Hypothalamus (tissue), 51 donors: ENCODE measurements around the gene KIF11.
"Not testable (repeated sequence)": the region's sequence is repeated elsewhere in the genome, so short reads cannot be mapped to it uniquely, and the experiment has no call there.

ENCODE experiments used
- DNase-seq, 51 donors: peaks; one replicate each; lab custom pipeline; 2025; lab: John Stamatoyannopoulos, UW

The KIF11 gene

DNA sequence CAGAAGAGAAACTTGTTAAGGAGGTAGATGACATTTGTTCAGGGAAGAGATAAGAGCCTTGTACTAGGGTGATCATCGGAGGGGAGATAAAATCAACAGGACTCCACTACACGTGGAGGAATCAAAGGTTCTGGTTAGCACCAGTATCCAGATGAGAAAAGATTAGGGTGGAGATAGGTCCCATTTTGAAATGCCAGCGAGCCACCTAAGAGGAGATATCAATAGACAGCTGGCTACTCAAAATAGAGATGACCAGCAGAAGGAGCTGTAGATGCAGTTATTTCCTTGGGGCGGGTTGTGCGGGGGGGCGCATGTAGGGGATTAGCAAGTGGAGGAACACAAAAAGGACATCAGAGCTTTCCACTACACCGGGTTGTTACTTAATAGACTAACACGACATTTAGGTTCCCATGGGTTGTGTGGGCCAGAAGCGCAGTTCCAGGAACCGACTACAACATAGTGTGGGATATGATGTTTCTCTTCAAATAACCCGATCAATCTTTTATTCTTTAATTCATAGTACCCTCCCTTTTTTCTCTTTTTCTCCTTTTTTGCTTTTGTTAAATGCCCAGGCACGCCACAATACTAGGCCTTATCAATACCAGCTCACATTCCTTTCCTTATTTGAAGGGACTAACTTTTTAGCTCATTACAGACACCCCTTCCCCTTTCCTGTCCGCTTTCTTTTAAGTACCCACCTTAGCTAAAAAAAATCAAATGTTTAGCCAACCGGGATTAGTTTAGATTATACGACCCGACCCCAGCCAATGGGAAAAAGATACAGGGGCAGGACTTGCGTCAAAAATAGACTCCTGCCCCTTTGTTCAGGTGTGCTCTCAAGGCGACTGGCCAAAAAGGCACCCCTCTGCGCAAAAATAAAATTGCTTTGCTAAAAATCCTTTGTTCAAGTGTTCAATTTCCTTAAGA, 2.0 kb upstream of the KIF11 start:
- DNase-seq: peak in 28 of 51 donors; percentile 1 to 44 (median 15)

DNA sequence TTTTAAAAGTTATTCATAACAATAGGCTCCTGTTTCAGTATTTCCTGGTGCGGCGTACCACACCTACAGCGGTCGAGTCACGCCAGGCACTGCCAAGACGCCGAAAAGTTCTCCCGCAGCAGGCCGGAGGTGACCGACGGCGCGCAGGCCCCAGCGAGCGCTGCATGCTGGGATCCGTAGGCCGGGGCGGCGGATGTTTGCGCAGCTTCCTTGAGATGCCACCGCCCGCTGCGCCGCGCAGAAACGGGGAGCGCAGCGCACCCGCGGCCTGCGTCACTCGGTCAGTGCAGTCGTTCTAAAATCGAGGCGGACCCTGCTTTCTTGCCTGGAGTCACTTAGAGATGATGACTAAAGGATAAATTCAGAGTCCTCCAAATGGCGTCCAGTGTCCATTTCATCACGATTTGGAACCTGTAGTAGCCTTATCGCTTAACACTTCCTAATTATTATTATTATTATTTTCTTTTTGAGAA, 1.3 kb upstream of the KIF11 start:
- peak; percentile 27 to 93 (median 79) for DNase-seq

DNA sequence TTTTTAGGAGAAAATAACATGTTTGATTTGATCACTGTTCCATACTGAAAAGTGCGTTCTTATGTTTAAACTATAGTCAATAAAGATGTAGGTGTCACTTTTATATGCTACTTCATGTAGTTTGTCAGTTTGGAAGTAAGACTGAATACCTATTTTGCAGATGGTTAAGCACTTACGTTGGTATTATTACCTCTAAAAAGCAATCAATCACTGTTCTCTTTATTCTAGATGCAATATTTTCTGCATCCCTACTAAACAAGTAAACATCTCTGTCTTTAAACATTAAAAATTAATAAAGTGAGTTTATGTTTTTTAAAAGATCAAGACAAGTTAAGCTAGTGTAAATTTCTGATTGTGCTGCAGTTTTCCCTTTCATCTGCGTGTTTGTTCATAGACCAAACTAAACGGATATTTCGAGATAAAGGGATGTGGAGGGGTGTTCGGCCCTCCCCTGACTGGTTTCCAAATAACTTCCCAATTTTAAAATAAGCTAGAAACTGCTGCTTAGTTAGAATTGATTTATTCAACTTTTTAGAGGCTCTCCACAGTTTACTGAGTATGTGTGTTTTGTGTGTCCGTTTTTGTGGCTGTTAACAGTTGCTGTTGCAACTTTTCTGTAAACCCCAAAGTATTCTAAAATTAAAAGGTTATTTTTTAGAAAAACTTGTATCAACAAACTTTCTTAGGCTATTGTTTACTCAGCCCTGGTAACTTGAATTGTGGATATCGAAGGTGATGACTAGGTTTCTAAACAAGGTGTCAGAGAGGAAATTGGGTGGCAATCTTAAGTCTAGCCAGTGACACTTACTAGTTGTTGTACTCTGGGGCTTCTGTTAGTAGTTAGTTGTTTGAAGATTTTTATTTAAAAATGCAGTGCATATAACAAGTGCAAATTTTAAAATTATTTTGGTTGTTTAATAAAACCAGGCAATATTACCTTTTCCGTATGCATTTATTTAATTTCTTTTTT, 974 bp downstream of the KIF11 start:
- no peak for DNase-seq

DNA sequence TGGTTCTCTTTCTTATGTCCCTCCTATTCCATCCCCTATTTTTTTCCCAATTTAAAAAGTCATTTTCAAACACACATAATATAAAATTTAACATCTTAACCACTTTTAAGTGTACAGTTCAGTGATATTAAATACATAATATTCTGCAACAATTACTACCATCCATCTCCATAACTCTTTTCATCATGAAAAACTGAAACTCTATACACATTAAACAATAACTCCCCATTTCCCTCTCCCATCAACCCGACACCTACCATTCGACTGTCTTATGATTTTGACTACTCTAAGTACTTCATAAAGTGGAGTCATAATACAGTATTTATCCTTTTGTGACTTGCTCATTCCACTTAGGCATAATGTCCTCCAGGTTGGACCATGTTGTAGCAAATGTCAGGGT, 2.6 kb downstream of the KIF11 start:
- DNase-seq: no peak

DNA sequence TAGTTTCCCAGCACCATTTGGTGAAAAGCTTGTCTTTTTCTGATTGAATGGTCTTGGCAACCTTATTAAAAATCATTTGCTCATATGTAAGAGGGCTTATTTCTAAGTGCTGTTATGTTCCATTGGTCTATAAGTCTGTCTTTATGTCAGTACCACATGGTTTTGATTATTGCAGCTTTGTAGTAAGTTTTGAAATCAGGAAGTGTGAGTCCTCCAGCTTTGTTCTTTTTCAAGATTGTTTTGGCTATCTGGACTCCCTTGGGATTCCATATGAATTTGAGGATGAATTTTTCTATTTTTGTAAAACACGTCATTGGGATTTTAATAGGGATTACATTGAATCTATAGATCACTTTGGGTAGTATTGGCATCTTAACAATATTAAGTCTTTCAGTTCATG, 5.4 kb downstream of the KIF11 start:
- no peak for DNase-seq

DNA sequence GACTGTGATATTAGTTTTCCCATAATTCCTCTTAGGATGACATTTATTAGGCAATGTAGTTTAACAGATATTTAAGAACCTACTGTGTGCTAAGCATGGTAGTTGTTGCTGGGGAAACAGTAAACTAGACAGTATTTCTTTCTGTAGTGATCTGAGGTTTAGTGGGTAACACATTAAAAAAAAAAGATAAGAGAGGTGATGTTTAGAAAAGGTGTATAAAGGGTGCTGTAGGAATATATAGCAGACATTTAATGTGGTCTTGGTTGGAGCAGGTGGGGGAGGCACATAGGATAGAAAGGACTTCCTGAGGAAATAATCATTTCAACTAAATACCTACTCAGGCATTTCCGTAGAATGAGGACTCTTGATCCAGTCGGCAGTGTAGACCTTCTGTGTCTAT, 11.9 kb downstream of the KIF11 start:
- DNase-seq: no peak

DNA sequence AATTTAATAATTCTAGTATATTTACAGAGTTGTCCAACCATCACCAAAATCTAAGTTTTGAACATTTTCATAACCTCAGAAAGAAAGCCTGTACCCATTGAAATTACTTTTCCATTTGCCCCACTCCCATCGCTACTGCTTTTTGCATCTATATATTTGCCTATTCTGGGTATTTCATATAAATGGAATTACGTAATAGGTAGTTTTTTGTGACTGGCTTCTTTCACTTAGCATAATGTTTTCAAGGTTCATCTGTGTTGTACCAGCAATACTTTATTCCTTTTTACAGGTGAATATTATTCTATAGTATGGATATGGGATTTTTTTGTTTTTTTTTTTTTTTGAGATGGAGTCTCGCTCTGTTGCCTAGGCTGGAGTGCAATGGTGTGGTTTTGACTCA, 22.6 kb downstream of the KIF11 start:
- DNase-seq: no peak

DNA sequence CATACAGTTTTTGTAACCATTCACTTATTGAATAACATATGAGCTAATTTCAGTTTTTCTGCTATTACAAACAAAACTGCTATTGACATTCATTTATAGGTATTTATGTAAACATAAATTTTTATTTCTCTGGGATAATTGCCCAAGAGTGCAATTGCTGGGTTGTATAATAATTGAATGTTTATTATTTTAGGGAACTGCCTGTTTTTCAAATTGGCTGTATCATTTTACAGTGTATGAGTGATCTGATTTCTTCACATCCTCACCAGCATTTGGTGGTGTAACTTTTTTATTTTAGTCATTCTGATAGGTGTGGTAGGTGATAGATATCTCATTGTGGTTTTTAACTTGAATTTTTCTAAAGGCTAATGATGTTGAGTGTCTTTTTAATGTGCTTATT, 26.4 kb downstream of the KIF11 start:
- DNase-seq: no peak

DNA sequence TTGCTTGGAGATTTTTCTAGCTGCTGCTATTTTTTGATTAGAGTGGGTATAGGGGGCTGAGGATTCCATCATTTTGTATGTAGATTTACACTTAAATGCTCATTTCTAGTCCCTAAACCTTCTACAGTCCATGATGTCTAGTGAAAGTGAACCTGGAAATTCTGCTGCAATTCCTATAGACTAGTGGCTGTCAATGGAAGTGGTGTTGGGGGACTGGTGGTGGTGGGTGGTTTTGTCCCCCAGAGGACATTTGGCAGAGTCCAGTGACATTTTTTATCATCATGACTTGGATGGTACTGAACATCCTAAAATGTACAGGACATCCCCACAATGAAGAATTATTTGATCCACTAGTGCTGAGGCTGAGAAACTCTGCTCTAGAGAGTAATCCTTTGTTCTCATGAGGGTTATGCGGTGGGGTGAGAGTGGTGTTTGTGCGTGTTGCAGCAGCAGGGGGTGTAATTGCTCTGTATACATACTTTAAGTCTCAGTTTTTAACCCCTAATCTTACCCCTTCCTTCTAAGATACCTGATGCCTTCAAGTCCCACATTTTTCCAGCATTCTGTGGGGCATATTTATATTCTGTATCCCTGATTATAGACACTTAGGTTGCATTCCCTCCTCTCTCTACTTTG, 35.0 kb downstream of the KIF11 start:
- peak in 6 of 51 donors; percentile 1 to 17 (median 1) for DNase-seq

DNA sequence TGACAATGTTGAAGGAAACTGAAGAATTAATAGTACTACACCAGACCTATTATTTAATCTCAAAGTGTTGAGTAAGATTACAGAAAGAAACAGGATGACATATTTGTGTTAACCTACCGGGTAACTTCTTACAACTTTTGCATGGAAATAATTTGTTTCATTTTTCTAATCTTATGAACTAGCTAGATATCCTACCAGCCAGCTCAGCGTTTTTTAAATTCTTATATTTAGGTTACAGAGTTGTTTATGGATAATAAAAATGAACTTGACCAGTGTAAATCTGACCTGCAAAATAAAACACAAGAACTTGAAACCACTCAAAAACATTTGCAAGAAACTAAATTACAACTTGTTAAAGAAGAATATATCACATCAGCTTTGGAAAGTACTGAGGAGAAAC, 37.0 kb downstream of the KIF11 start:
- DNase-seq: no peak

DNA sequence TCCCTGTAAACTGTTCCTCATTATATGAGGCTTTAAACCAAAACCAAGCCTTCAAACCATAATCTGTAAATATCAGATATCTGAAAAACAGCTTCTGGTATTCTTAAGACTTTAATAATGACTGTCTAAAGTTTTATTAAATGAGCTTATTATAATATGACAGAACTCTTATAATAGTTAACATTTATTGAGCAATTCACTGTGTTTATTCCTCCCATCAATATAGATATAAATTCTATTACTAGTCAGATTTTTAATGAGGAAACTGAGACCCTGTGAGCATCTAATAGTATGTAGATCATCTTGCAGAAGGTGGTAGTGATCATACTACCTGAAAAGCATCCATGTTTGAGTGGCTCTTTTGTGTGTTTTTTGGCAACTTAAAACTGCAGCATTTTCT, 45.1 kb downstream of the KIF11 start:
- no peak for DNase-seq

DNA sequence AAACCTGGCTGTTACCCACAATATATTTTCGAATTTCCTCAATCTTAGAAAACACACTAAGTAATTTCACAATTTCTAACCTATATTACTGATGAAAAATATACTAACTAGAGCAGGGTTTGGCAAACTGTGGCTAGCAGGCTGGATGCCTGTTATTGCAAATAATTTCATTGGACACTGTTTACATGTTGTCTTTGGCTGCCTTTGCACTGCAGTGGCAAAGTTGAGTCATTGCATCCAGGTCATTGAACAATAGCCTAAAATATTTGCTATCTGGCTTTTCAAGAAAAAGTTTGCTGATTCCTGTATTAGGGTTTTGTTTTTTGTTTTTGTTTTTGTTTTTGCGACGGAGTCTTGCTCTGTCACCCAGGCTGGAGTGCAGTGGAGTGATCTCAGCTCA, 47.2 kb downstream of the KIF11 start:
- DNase-seq: no peak

DNA sequence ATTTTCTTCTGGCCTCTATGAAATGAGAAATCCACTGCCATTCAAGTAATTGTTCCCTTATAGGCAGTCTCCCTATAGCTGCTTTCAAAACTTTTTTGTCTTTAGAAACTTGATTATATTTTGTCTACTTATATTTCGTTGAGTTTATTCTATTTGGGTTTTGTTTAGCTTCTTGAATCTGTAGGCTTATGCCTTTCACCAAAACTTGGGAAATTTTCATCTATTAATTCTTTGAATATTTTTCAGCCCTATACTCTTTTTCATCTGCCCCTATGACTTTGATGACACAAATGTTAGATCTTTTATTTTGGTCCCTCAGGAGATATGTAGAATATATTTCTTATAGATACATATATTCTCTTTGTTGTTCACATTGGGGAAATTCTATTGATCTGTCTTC, 48.6 kb downstream of the KIF11 start:
- no peak for DNase-seq

DNA sequence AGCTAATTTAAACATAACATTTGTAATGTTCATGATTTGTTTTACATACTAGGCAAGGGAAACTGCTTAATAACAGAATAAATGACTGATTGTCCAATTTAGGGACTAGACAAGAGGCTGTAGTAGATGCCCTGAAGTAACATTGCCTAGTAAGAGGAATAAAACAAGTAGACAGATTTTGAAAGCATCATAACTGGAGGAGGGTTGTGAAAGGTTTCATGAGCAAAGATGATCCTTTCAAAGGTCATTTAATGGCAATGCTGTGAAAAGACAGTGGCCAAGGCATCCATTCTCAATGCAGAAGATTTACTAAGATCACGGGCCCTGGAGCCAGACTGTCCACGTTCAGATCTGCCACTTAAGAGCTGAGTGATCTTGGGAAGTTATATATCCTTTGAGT, 52.0 kb downstream of the KIF11 start:
- DNase-seq: no peak

DNA sequence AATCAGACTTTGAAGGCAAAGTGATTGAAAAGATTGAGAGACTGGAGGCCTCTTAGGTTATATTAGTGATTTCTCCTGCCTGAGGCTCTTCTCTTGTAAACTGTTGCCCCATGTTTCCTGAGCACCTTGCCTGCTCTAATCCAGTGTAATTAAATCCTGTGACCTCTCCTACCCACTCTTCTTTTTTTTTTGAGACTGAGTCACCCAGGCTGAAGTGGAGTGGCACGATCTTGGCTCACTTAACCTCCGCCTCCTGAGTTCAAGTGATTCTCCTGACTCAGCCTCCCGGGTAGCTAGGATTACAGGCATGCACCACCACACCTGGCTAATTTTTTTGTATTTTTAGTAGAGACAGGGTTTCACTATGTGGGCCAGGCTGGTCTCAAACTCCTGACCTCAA, 57.9 kb downstream of the KIF11 start:
- DNase-seq: not testable (repeated sequence)

DNA sequence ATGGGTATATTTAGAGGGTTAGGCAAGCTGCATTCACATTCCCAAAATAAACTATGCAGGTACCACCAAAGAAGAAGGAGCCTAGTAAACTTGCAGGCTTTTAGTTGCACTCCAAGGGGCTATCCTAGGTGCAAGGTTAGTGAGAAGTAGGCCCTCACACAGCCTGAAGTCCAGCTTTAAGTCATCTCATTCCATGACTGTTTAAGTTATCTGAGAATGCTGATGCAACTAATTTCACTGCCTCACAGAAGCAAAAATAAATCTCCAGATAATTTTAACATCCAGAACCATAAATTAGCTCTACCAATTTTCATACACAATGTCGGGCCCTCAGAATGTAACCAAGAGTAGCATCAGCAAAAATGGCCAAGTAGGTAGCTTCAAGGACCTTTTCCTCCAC, 62.5 kb downstream of the KIF11 start:
- no peak for DNase-seq

DNA sequence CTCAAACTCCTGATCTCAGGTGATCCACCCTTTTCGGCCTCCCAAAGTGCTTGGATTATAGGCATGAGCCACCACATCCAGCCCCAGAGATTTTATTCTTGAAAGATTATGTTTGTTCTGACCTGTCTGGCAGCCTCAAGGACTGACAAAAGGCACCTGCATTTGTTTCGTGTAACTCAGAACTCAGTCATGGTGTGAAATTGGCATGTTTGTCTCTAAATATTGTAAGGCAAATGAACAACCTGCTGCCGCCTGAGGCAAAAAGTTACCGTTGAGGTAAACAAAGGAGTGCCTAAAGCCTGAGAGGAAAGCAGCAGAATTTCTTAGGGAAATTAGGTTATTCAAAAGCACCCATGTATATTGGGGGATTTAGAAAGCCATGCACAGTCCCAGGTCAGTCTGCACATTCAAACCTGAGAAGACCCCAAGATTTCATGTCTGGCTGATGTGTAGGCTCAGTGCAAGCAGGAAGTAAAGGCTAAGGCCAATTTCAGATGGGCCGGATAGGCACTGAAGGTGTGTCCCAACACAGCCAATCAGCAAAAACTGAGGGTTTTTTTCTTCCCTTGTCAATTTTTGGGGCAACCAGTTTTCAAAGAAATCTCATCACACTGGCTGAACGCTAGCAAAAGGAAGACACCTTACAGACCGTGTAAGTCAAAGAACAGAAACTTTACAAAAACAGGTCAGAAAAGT, 63.5 kb downstream of the KIF11 start:
- DNase-seq: no peak

DNA sequence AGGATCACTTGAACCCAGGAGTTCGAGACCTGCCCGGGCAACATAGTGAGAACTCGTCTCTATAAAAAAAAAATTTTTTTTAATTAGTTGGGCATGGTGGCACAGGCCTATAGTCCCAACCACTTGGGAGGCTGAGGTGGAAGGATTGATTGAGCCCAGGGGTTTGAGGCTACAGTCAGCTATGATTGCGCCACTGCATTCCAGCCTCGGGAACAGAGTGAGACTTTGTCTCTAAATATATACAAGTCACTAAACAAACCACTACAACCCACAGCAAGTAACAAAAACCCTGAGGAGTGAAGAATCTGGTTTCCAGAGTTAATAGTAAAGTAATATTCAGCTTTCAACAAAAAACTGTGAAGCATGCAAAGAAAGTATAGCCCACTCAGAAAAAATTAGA, 64.1 kb downstream of the KIF11 start:
- DNase-seq: no peak

DNA sequence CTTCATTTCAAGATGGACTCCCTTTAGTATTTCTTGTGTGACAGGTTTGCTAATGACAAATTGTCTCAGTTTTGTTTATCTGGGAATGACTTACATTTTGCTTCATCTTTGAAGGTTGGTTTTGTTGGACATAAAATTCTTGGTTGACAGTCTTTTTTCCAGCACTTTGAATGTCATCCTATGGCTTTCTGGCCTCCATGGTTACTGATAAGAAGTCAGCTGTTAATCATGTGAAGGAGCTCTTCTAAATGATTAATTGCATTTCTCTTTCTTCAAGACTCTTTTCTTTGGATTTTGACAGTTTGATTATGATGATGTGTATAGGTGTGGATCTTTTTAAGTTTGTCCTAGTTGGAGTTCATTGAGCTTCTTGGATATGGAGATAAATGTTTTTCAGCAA, 69.9 kb downstream of the KIF11 start:
- no peak for DNase-seq

DNA sequence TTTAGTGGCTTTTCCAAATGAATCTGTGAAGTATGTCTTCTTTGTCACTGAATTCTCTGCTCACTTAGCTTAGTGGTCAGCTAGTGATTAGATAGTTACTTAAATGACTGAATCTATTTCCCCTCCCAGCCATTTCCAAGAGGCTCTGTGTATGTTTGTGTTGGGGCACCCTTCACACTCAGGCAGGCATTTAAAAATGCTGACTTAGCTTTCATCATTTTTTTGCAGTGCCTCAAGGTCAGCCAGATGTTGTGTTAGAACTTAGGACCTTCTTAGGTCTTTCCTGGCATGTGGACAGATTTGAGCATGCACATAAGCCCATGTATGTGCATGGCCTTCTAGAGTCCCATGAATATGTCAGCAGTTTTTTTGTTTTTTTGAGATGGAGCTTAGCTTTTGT, 71.4 kb downstream of the KIF11 start:
- DNase-seq: no peak
